Liver (tissue), 3 donors: Measurements from ENCODE around the gene SMOC1.

Experiments used
- CTCF ChIP-seq: fragments of 150-350 bp; IDR thresholded peaks from 2 replicates; pipeline ENCODE4 v1.5.1; 2017; ENCODE audit warnings: improper control_type of control experiment, low read depth, low read length; ENCODE audit not compliant: missing input control
- FOXA1 ChIP-seq: IDR thresholded peaks from 2 replicates; pipeline ENCODE4 v1.6.1; 2016; ENCODE audit warnings: antibody characterized with exemption
- SP1 ChIP-seq: IDR thresholded peaks from 2 replicates; pipeline ENCODE4 v1.6.1; 2018; ENCODE audit warnings: antibody characterized with exemption, mild to moderate bottlenecking
- YY1 ChIP-seq: IDR thresholded peaks from 2 replicates; pipeline ENCODE4 v1.6.1; 2016; ENCODE audit warnings: antibody characterized with exemption, mild to moderate bottlenecking
- ZBTB33 ChIP-seq: IDR thresholded peaks from 2 replicates; pipeline ENCODE4 v1.6.1; 2016; ENCODE audit warnings: antibody characterized with exemption
- TF ChIP-seq, protein P1 (sequence below): IDR thresholded peaks from 2 replicates; pipeline ENCODE4 v1.6.1; 2016; ENCODE audit warnings: antibody characterized with exemption
- donor health status: healthy.
- donor health status: healthy.

- no peak for TF ChIP-seq CTCF
- no peak for TF ChIP-seq SP1
- TF ChIP-seq, protein P1, sequence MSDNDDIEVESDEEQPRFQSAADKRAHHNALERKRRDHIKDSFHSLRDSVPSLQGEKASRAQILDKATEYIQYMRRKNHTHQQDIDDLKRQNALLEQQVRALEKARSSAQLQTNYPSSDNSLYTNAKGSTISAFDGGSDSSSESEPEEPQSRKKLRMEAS = no peak
- no peak for TF ChIP-seq ZBTB33
- no peak for TF ChIP-seq FOXA1
- no peak for TF ChIP-seq YY1
These were observed 181.9 kb downstream of the SMOC1 start for GRCh38 chr14:70061108-70061507.
